WI38 (cell line): ENCODE measurements around the gene SCNN1A.

ENCODE experiments used
- H3K4me3 ChIP-seq: 2 replicates; pipeline ENCODE4 v1.5.1; 2011; ENCODE audit warnings: low read depth, mild to moderate bottlenecking, control low read depth, low read length
- TF ChIP-seq, protein P1 (sequence below): IDR thresholded peaks from 2 replicates; pipeline ENCODE4 v1.5.1; 2012; ENCODE audit warnings: low read depth, mild to moderate bottlenecking, control low read depth, low read length

SCNN1A gene

DNA sequence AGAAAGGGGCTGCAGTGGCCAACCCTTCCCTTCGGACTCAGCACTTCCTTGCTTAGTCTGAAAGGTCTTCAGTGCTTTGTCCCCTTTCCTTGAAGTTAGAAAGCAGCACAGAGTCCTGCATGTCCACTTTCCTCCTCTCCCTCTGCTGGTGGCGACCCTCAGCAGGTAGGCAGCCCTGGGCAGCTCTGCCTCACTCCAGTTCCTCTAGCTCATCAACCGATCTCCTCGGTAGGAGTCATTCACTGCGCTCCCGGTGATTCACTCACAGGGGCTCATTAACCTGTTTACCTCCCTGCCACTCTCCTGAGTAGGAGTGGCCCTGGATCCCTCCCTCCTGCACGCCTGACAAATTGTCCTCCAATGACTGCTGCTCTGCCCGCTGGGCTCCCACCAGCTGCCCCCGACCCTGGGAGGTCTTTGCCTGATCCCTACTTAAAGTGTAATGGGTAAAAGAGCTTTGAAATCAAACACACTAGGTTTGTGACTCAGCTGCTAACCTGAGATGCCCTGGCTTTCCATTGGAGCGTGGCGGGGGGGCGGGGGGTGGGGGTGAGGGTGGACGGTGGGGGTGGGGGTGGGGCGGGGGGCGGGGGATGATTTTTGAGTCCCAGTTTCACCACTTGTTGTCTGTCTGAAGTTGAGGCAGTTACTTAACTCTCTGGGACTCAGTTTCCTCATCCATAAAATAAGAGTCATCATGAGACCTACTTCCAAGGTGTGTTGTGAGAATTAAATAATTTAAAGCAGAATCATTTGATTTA is 4.2 kb downstream of the SCNN1A start:
- TF ChIP-seq, protein P1, sequence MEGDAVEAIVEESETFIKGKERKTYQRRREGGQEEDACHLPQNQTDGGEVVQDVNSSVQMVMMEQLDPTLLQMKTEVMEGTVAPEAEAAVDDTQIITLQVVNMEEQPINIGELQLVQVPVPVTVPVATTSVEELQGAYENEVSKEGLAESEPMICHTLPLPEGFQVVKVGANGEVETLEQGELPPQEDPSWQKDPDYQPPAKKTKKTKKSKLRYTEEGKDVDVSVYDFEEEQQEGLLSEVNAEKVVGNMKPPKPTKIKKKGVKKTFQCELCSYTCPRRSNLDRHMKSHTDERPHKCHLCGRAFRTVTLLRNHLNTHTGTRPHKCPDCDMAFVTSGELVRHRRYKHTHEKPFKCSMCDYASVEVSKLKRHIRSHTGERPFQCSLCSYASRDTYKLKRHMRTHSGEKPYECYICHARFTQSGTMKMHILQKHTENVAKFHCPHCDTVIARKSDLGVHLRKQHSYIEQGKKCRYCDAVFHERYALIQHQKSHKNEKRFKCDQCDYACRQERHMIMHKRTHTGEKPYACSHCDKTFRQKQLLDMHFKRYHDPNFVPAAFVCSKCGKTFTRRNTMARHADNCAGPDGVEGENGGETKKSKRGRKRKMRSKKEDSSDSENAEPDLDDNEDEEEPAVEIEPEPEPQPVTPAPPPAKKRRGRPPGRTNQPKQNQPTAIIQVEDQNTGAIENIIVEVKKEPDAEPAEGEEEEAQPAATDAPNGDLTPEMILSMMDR = 0 out of 2 replicates have a peak, but pooled peaks have one; percentile 8
- no peak overlapping the region for H3K4me3 ChIP-seq

DNA sequence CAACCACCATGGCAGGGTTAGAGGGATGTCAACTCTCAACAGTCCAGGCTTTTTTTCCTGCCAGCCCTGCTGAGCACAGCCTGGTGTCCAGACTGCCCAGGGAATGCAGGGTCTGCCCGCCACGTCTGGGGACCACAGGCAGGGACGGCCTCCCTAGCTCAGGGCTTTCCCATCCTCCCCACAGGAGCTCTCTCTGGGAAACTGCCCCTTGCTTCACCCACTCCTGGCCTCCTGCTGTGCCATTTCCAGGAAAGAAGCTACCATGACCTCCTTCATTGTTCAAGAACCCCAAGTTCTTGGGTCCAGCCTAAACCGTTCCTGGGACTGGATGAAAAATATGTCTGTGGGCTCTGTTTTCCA is 4.8 kb downstream of the SCNN1A start:
- TF ChIP-seq, protein P1 = no peak
- no peak overlapping the region for H3K4me3 ChIP-seq

DNA sequence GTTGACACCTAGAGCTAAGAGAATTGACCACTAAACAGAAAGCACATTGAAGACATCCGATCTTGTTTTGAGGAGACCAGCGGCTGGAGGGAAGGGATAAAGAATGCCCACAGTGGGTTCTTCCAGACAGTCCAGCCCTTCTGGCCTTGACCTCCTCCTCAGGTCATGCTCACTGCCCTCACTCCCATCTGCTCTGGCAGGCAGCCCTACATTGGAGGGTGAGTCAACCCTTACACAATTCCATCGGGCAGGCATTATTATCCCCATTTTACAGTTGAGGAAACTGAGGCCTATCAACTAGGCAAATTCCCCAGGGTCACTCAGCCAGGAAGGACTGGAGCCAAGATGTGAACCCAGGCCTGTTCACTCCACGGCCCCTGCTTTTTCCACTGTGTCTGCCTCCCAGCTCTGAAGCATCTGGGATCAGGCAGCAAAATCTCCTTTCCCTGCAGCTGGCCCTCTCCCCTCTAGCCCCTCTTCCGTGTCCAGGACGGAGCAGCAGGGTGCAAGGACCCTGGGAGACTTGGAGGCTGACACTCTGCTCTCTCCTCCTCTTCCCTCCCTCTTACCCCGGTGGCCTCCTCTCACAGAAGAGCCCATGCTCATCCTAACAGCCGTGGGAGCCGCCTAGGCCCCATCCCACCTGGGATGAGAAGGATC is 5.3 kb downstream of the SCNN1A start:
- no peak overlapping the region for H3K4me3 ChIP-seq
- TF ChIP-seq, protein P1 = no peak

DNA sequence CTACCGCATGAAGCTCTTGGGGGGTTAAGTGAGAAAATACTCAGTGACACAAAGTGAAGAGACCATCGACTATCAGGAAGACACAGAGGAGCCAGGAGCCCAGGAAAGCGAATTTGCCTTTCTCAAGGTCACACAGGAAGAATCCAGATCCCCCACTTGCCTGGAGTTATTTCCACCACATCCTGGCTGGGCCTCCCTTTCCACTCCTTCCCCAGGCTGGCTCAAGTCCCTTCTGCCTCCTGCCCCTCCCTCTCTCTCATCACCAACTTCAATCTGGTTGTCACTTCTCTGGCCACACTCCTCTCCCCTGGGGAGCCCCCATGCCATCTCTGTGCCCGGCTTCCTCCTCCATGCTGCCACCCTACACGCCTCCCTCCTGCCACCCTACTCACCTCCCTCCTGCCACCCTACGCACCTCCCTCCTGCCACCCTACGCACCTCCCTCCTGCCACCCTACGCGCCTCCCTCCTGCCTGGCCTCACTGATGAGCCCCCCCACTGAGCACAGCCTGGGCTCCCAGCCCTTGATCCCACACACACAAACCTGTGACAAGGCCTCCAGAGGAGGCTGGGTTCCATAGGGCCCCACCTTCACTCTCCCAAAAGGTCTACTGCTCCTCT is 6.3 kb downstream of the SCNN1A start:
- TF ChIP-seq, protein P1 = no peak
- no peak overlapping the region for H3K4me3 ChIP-seq

DNA sequence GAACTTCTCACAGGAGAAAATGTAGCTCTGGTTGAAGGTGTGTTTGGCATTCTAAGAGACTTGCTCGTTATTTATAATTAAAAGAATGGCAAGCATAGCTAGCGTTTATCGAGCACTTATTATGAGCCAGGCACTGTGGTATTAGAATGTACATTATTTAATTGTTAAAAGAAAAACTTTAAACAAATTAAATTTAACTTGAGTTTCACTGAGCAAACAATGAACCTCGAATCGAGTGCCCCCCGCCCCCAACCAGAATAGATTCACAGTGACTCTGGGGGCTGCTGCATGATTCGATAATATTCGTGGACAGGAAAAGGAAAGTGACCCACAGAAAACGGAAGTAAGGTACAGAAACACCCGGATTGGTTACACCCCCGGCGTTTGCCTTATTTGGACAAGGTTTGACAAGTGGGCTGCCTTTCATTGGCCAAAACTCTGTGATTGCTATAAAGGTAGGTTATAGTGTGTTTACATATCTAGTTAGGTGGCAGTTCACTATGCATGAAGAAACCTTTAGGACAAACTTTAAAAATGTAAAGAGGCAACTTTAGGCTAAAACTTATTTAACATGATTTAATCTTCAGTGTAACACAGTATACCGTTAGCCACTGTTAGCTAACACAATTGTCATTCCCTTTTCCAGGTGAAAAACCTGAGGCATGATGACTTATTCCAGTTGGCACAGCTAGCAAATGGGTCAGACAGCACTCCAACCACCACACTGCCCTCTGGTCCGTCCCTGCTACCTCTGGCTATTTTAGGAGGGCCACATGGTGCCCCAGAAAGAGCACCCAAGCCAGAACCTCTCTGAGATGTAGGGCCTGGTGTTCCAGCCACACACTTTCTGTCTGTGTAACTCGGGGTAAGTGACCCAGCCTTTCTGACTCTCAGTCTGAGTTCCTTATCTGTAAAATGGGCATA is 7.1 kb downstream of the SCNN1A start:
- TF ChIP-seq, protein P1 = no peak
- no peak overlapping the region for H3K4me3 ChIP-seq

DNA sequence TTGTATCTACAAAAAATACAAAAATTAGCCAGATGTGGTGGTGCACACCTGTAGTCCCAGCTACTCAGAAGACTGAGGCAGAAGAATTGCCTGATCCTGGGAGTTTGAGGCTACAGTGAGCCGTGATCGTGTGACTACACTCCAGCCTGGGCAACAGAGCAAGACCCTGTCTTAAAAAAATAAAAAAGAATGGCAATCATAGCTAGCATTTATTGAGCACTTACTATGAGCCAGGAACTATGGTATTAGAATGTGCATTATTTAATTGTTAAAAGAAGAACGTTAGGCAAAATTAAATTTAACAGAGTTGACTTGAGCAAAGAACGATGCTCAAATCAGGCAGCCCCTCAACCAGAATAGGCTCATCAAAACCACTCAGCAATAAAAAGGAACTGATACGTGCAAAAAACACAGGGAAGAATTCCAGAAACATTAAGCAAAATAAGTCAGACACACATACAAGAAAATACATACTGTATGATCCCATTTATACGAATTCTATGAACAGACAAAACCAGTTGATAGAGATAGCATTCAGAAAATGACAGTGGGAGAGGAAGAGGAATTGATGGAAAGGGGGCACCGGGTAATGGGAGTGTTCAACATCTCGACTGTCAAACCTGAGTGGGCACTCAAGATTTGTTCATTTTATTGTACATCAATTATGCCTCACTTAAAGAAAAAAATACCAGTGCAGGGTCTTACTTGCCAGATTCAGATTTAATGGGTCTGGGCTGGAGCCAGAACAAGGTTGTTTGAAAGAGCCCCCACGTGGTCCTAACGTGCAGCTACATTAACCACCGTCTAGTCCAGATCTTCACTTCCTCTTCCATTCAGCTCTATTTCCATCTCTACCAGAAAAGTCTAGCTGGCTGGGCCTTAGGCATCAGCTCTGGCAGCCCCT is 8.0 kb downstream of the SCNN1A start:
- no peak overlapping the region for H3K4me3 ChIP-seq
- TF ChIP-seq, protein P1 = peak; percentile 17; the same call in 1 of the 2 replicates
